ENCODE data around the gene UGT2B17. TPM values are rescaled to one million over a fixed set of nuclear protein-coding genes. Genes with fewer than 3 reads are reported as not detected.

UGT2B17 gene
- total and polyA plus RNA-seq, 2 of the 13 experiments (the other 11 are each of a cell fraction or from before 2014, with no cell fraction given), result not detected

GRCh38 chr4:68536375-68536774 lies 39.7 kb downstream of the UGT2B17 start:
- Histone ChIP-seq H3K36me3 (replicated peaks in 1 of 2; ENCODE audit: control insufficient read depth in 1 of 2, insufficient read depth in 2 of 2, low read length in 2 of 2) (no peaks in the 10 kb centered on the region), H2AFZ (ENCODE audit: low read length) (no peak overlapping the region), H3K4me3 (replicated peaks in 1 of 3; ENCODE audit: insufficient read depth in 1 of 3, low read depth in 2 of 3, low read length in 3 of 3) (no peak overlapping the region), H3K4me1 (ENCODE audit: insufficient read depth, low read length) (no peaks in the 10 kb centered on the region), H4K20me1 (ENCODE audit: insufficient read depth, low read length) (no peaks in the 10 kb centered on the region), H3K9ac (ENCODE audit: insufficient read depth, low read depth, low read length) (no peak overlapping the region), H3K27ac (ENCODE audit: extremely low read length, insufficient read depth, low read length) (no peak overlapping the region), H3K27me3 (ENCODE audit: control insufficient read depth in 1 of 2, insufficient read depth in 2 of 2, low read length in 2 of 2) (no peaks in the 10 kb centered on the region), H3K9me3 (ENCODE audit: low read length) (no peaks in the 10 kb centered on the region), H3K4me2 (ENCODE audit: low read depth, low read length) (no peak overlapping the region), H3K79me2 (ENCODE audit: insufficient read depth, low read length) (no peaks in the 10 kb centered on the region)
- POLR2A ChIA-PET, result no interaction called here
- TF ChIP-seq CREB1 (IDR thresholded peaks at IDR 0.05) (no peak), CREB1 (CRISPR knock-in tag; IDR thresholded peaks at IDR 0.05) (no peak), NR2F1 (CRISPR knock-in tag; IDR thresholded peaks at IDR 0.05) (no peak), ETV5 (CRISPR knock-in tag; IDR thresholded peaks at IDR 0.05; ENCODE audit: borderline replicate concordance) (no peak), KLF9 (CRISPR knock-in tag; IDR thresholded peaks at IDR 0.05; ENCODE audit: low read depth) (no peak), AKAP8 (CRISPR knock-in tag; IDR thresholded peaks at IDR 0.05) (no peak), MLX (CRISPR knock-in tag; IDR thresholded peaks at IDR 0.05) (no peak), ZNF512B (CRISPR knock-in tag; IDR thresholded peaks at IDR 0.05; ENCODE audit: borderline replicate concordance) (no peak), CEBPB (IDR thresholded peaks at IDR 0.05; ENCODE audit: borderline replicate concordance, low read depth, low read length) (no peak), ZNF557 (CRISPR knock-in tag; IDR thresholded peaks at IDR 0.05) (no peak), RBM22 (optimal IDR thresholded peaks at IDR 0.05; ENCODE audit: low read length) (no peak), GLI4 (CRISPR knock-in tag; IDR thresholded peaks at IDR 0.05; ENCODE audit: borderline replicate concordance) (no peak), ZNF879 (CRISPR knock-in tag; IDR thresholded peaks at IDR 0.05) (no peak), TAF1 (CRISPR knock-in tag; IDR thresholded peaks at IDR 0.05) (no peak)
- DNase-seq (ENCODE audit: low spot score), result no peak
- 87% methylated on average over 3 of the region's 3 CpGs for WGBS (ENCODE audit: low lambda C conversion rate)
- no peak for ATAC-seq
- in situ Hi-C loops (cut with HindIII; ENCODE audit: extremely low pct_ligation_motif_present, low pct_unique_long_range_greater_than_20kb) (no loop called here), intact Hi-C loops (cut with micrococcal nuclease; ENCODE audit: unreplicated experiment) (no loop called here)
- FAIRE-seq, result no peak
- BruUV-seq (replicated peaks), result no TSS peak
- CTCF ChIA-PET (ENCODE audit: low intra/inter-chr PET ratio, low total read pairs), result no interaction called here

Data from HepG2 (cell line).